ENCODE measurements around the gene PNPLA1. TPM values are rescaled to one million over a fixed set of nuclear protein-coding genes. Genes with fewer than 3 reads are reported as not detected.

PNPLA1 gene
- polyA plus RNA-seq, 3 donors, result 1.7 to 3.8 (median 1.7) TPM

- no peak for DNase-seq (ENCODE audit: extremely low read depth in 1 of 11, low read depth in 9 of 11, low spot score in 4 of 11)
Measured at GRCh38 chr6:36276581-36277536, 7.0 kb downstream of the PNPLA1 start.

- no peak for DNase-seq (ENCODE audit: extremely low read depth in 1 of 11, low read depth in 9 of 11, low spot score in 4 of 11)
Measured at GRCh38 chr6:36277946-36278470, 8.1 kb downstream of the PNPLA1 start.

GRCh38 chr6:36280467-36280866, 10.6 kb downstream of the PNPLA1 start:
- no peak for DNase-seq (ENCODE audit: extremely low read depth in 1 of 11, low read depth in 9 of 11, low spot score in 4 of 11)

- DNase-seq (ENCODE audit: extremely low read depth in 1 of 11, low read depth in 9 of 11, low spot score in 4 of 11), result no peak
Measured at GRCh38 chr6:36280983-36281382, 11.1 kb downstream of the PNPLA1 start.

- DNase-seq (ENCODE audit: extremely low read depth in 1 of 11, low read depth in 9 of 11, low spot score in 4 of 11), result no peak
Measured at GRCh38 chr6:36283608-36284007, 13.7 kb downstream of the PNPLA1 start.

GRCh38 chr6:36284359-36284758, 14.5 kb downstream of the PNPLA1 start:
- DNase-seq (ENCODE audit: extremely low read depth in 1 of 11, low read depth in 9 of 11, low spot score in 4 of 11), result no peak

GRCh38 chr6:36285187-36285671, 15.4 kb downstream of the PNPLA1 start:
- DNase-seq (ENCODE audit: extremely low read depth in 1 of 11, low read depth in 9 of 11, low spot score in 4 of 11), result no peak

GRCh38 chr6:36285797-36286196, 15.9 kb downstream of the PNPLA1 start:
- DNase-seq (ENCODE audit: extremely low read depth in 1 of 11, low read depth in 9 of 11, low spot score in 4 of 11), result no peak

- no peak for DNase-seq (ENCODE audit: extremely low read depth in 1 of 11, low read depth in 9 of 11, low spot score in 4 of 11)
Measured at GRCh38 chr6:36286858-36287257, 17.0 kb downstream of the PNPLA1 start.

GRCh38 chr6:36289281-36289878, 19.5 kb downstream of the PNPLA1 start:
- no peak for DNase-seq (ENCODE audit: extremely low read depth in 1 of 11, low read depth in 9 of 11, low spot score in 4 of 11)

GRCh38 chr6:36290668-36291620, 21.1 kb downstream of the PNPLA1 start:
- DNase-seq (ENCODE audit: extremely low read depth in 1 of 11, low read depth in 9 of 11, low spot score in 4 of 11), result no peak

GRCh38 chr6:36292170-36292569, 22.3 kb downstream of the PNPLA1 start:
- DNase-seq (ENCODE audit: extremely low read depth in 1 of 11, low read depth in 9 of 11, low spot score in 4 of 11), result no peak

- DNase-seq (ENCODE audit: extremely low read depth in 1 of 11, low read depth in 9 of 11, low spot score in 4 of 11), result no peak
Measured at GRCh38 chr6:36296240-36296639, 26.4 kb downstream of the PNPLA1 start.

GRCh38 chr6:36297051-36297450, 27.2 kb downstream of the PNPLA1 start:
- DNase-seq (ENCODE audit: extremely low read depth in 1 of 11, low read depth in 9 of 11, low spot score in 4 of 11), result no peak

- DNase-seq (ENCODE audit: extremely low read depth in 1 of 11, low read depth in 9 of 11, low spot score in 4 of 11), result no peak
Measured at GRCh38 chr6:36297511-36297910, 27.7 kb downstream of the PNPLA1 start.

- no peak for DNase-seq (ENCODE audit: extremely low read depth in 1 of 11, low read depth in 9 of 11, low spot score in 4 of 11)
Measured at GRCh38 chr6:36298027-36298426, 28.2 kb downstream of the PNPLA1 start.

GRCh38 chr6:36301085-36301658, 31.3 kb downstream of the PNPLA1 start:
- DNase-seq (ENCODE audit: extremely low read depth in 1 of 11, low read depth in 9 of 11, low spot score in 4 of 11), result no peak

- DNase-seq (ENCODE audit: extremely low read depth in 1 of 11, low read depth in 9 of 11, low spot score in 4 of 11), result no peak
Measured at GRCh38 chr6:36301781-36302180, 31.9 kb downstream of the PNPLA1 start.
